GF-D8 (cell line): ENCODE data around the gene BLVRA.

Experiments used
- DNase-seq: peaks from one replicate; lab custom pipeline; 2025; lab: John Stamatoyannopoulos, UW

BLVRA gene

GRCh38 chr7:43749383-43749940, 9.0 kb upstream of the BLVRA start:
- no peak for DNase-seq

GRCh38 chr7:43750016-43750887, 8.2 kb upstream of the BLVRA start:
- DNase-seq = no peak

- DNase-seq = no peak
These were observed 6.1 kb upstream of the BLVRA start for GRCh38 chr7:43752411-43752810.

GRCh38 chr7:43753271-43753810, 5.1 kb upstream of the BLVRA start:
- DNase-seq = no peak

GRCh38 chr7:43753843-43754242, 4.6 kb upstream of the BLVRA start:
- DNase-seq = no peak

- DNase-seq = no peak
These were observed 3.9 kb upstream of the BLVRA start for GRCh38 chr7:43754596-43754995.

GRCh38 chr7:43756368-43757072, 2.0 kb upstream of the BLVRA start:
- DNase-seq = no peak

- DNase-seq = no peak
These were observed 1.3 kb upstream of the BLVRA start for GRCh38 chr7:43757073-43757720.

- no peak for DNase-seq
These were observed 573 bp downstream of the BLVRA start for GRCh38 chr7:43758822-43759683.

GRCh38 chr7:43760861-43761260, 2.4 kb downstream of the BLVRA start:
- DNase-seq = no peak

GRCh38 chr7:43761382-43761781, 2.9 kb downstream of the BLVRA start:
- no peak for DNase-seq

GRCh38 chr7:43761938-43762692, 3.6 kb downstream of the BLVRA start:
- DNase-seq = no peak

GRCh38 chr7:43763183-43763582, 4.7 kb downstream of the BLVRA start:
- no peak for DNase-seq

GRCh38 chr7:43764039-43764761, 5.7 kb downstream of the BLVRA start:
- DNase-seq = no peak

- DNase-seq = no peak
These were observed 6.5 kb downstream of the BLVRA start for GRCh38 chr7:43764807-43765491.

- DNase-seq = no peak
These were observed 8.1 kb downstream of the BLVRA start for GRCh38 chr7:43766564-43766963.

- no peak for DNase-seq
These were observed 8.8 kb downstream of the BLVRA start for GRCh38 chr7:43767311-43767710.

GRCh38 chr7:43768201-43768886, 9.9 kb downstream of the BLVRA start:
- DNase-seq = no peak

GRCh38 chr7:43768887-43769272, 10.4 kb downstream of the BLVRA start:
- DNase-seq = no peak
